Endothelial cell of umbilical vein (primary cell): ENCODE measurements around the gene TTF2. TPM values are rescaled to one million over a fixed set of nuclear protein-coding genes. Genes with fewer than 3 reads are reported as not detected.
A peak's percentile ranks its signal among the peaks of the same experiment; 100 is the strongest.

Source experiments
- BruUV-seq: library from RNA; stranded (reverse); fragments of 400-500 nt; replicated peaks from 2 replicates; lab custom pipeline; 2021; lab: Mats Ljungman, UMichigan
- CTCF ChIA-PET: fragments of 300-600, 350-600 bp; sonication (Branson Sonifier 250); formaldehyde crosslinking; loops from one replicate; lab custom pipeline; 2021; ENCODE audit warnings: antibody characterized with exemption, inconsistent platforms; lab: Charles Lee
- POLR2A ChIA-PET: fragments of 300-600, 350-600 bp; sonication (Branson Sonifier 250); formaldehyde crosslinking; loops from one replicate; lab custom pipeline; 2021; ENCODE audit warnings: antibody characterized with exemption, inconsistent platforms; lab: Charles Lee
- DNase-seq: peaks from one replicate; pipeline ENCODE4 v3.0.0-alpha.2; 2011; ENCODE audit warnings: low read depth, low spot score
- FAIRE-seq: peaks from 2 replicates; lab custom pipeline; 2011; peaks lifted over from hg19 to GRCh38; lab: Jason Lieb, UNC
- H2AFZ ChIP-seq: 2 replicates; pipeline ENCODE4 v1.6.0; 2012; ENCODE audit warnings: low read depth, low read length, control low read depth, inconsistent platforms
- H3K27ac ChIP-seq: 2 replicates; pipeline ENCODE4 v1.5.1; 2011; ENCODE audit warnings: low read depth, mild to moderate bottlenecking, control low read depth, low read length, moderate library complexity; ENCODE audit not compliant: insufficient read depth
- H3K27me3 ChIP-seq, 2 experiments: 2 replicates each; pipeline versions ENCODE4 v1.6.0 to v1.6.1; 2011; ENCODE audit warnings: low read length in 2 of 2, mixed read lengths in 1 of 2; ENCODE audit not compliant: control insufficient read depth in 2 of 2, insufficient read depth in 2 of 2
- H3K36me3 ChIP-seq, 2 experiments: 2 replicates in 1 of 2; 3 replicates in 1 of 2; pipeline ENCODE4 v1.5.1; 2011; ENCODE audit warnings: low read length in 2 of 2, mild to moderate bottlenecking in 1 of 2, moderate library complexity in 1 of 2; ENCODE audit not compliant: control insufficient read depth in 2 of 2, insufficient read depth in 2 of 2; ENCODE audit errors: extremely low read depth in 1 of 2
- H3K4me1 ChIP-seq: 3 replicates; pipeline ENCODE4 v1.5.1; 2011; ENCODE audit warnings: mild to moderate bottlenecking, low read length; ENCODE audit not compliant: control insufficient read depth, insufficient read depth; ENCODE audit errors: extremely low read depth
- H3K4me2 ChIP-seq: 2 replicates; pipeline ENCODE4 v1.6.1; 2011; ENCODE audit warnings: low read length, control low read depth, mixed read lengths; ENCODE audit not compliant: insufficient read depth
- H3K4me3 ChIP-seq, 3 experiments: fragments of 200-600 bp in 1 of 3; sonication (generic), shearing (Covaris generic) in 1 of 3; replicated peaks in 1 of 3; 2 replicates each; pipeline ENCODE4 v1.5.1; 2011 to 2016; ENCODE audit warnings: control low read depth in 3 of 3, low read length in 3 of 3, mild to moderate bottlenecking in 2 of 3, inconsistent platforms in 1 of 3, low read depth in 1 of 3, moderate library complexity in 1 of 3; ENCODE audit not compliant: insufficient read depth in 1 of 3
- H3K79me2 ChIP-seq: 2 replicates; pipeline ENCODE4 v1.6.0; 2012; ENCODE audit warnings: low read length, inconsistent platforms; ENCODE audit not compliant: control insufficient read depth, insufficient read depth
- H3K9ac ChIP-seq: replicated peaks from 2 replicates; pipeline ENCODE3; 2011; ENCODE audit warnings: low read length, control low read depth; ENCODE audit not compliant: insufficient read depth; ENCODE audit errors: extremely low read depth
- H3K9me1 ChIP-seq: replicated peaks from 3 replicates; pipeline ENCODE4 v1.6.0; 2011; ENCODE audit warnings: mild to moderate bottlenecking, low read length; ENCODE audit not compliant: control insufficient read depth, insufficient read depth; ENCODE audit errors: extremely low read depth
- H3K9me3 ChIP-seq: replicated peaks from 2 replicates; pipeline ENCODE4 v1.5.1; 2012; ENCODE audit warnings: low read length, inconsistent platforms; ENCODE audit not compliant: control insufficient read depth, insufficient read depth
- H4K20me1 ChIP-seq: replicated peaks from 2 replicates; pipeline ENCODE3; 2011; ENCODE audit warnings: mild to moderate bottlenecking, low read length; ENCODE audit not compliant: control insufficient read depth, insufficient read depth; ENCODE audit errors: extremely low read depth
- CTCF ChIP-seq, 2 donors: IDR thresholded peaks; 1 replicate in 1 of 2; 2 replicates in 1 of 2; pipeline ENCODE4 v1.5.1; 2011; ENCODE audit warnings: low read length in 2 of 2, mild to moderate bottlenecking in 2 of 2, moderate library complexity in 2 of 2, control low read depth in 1 of 2, inconsistent platforms in 1 of 2, low read depth in 1 of 2; ENCODE audit not compliant: insufficient read depth in 1 of 2; ENCODE audit errors: extremely low read depth in 1 of 2
- GATA2 ChIP-seq: IDR thresholded peaks from 2 replicates; pipeline ENCODE4 v1.7.0; 2011; ENCODE audit warnings: low read depth, mild to moderate bottlenecking, moderate library complexity, mixed read lengths, low read length; ENCODE audit not compliant: insufficient read length, insufficient read depth
- JUN ChIP-seq: IDR thresholded peaks from 2 replicates; pipeline ENCODE4 v1.6.1; 2011; ENCODE audit warnings: borderline replicate concordance, low read depth; ENCODE audit not compliant: insufficient read length, insufficient read depth
- MAX ChIP-seq: IDR thresholded peaks from 2 replicates; pipeline ENCODE4 v1.6.1; 2011; ENCODE audit not compliant: insufficient read depth, insufficient read length
- POLR2A ChIP-seq: IDR thresholded peaks from 2 replicates; pipeline ENCODE4 v1.6.1; 2012; ENCODE audit warnings: low read depth, mild to moderate bottlenecking, control low read depth, low read length
- POLR2AphosphoS5 ChIP-seq: IDR thresholded peaks from 2 replicates; pipeline ENCODE4 v1.6.1; 2012; ENCODE audit warnings: low read depth, mild to moderate bottlenecking, control low read depth, low read length, moderate library complexity; ENCODE audit not compliant: insufficient read depth
- dilution Hi-C: fragments of 300-500 bp; cut with MboI; formaldehyde crosslinking; loops from one replicate; pipeline ENCODE4 v1.15.0; 2019; ENCODE audit warnings: low sequenced_read_pairs; ENCODE audit not compliant: extremely low pct_ligation_motif_present
- intact Hi-C: fragments of 100-400 bp; cut with micrococcal nuclease; formaldehyde crosslinking; loops from one replicate; pipeline ENCODE4 v1.10.0; 2022
- polyA plus RNA-seq, 4 experiments: library from polyadenylated mRNA; depleted of rRNA in 3 of 4; stranded (reverse) in 3 of 4; unstranded in 1 of 4; fragments of >200 nt; gene quantifications; 2 replicates each; pipeline versions ENCODE4 v1.2.1 to v1.2.3, GENCODE V29; 2011 to 2012; ENCODE audit warnings: missing spikeins in 1 of 4
- total RNA-seq: library from RNA; stranded (reverse); gene quantifications from 2 replicates; pipeline ENCODE4 v1.2.3, GENCODE V29; 2021

The TTF2 gene
- total and polyA plus RNA-seq, 2 donors (not counting 3 experiments of a cell fraction or from before 2014, with no cell fraction given), result 8.8 to 44.4 TPM

GRCh38 chr1:117121589-117122329 lies 61.6 kb downstream of the TTF2 start, which contains the start of gene TRIM45:
TRIM45 (minus strand) TSS chr1:117121749; CDS start chr1:117121201, 548 bp downstream.
- peak within 1 kb of the TSS; percentile 90 for H3K27ac ChIP-seq
- H2AFZ ChIP-seq, result peak within 1 kb of the TSS; percentile 97
- CTCF ChIA-PET, result interaction anchor here (0.9 to 6.2 kb wide), 15 partner anchors 8 to 632 kb away, joined by 3 to 58 read pairs (median 5); partner anchors contain the start of gene TTF2
- POLR2A ChIA-PET, result interaction anchor here (1.1 kb wide), 1 partner anchor 29 kb away, joined by 5 read pairs; no protein-coding TSS in a partner anchor
- TF ChIP-seq MAX (peak; percentile 88), CTCF (IDR thresholded peaks at IDR 0.05; ENCODE audit: extremely low read depth in 1 of 2, insufficient read depth in 1 of 2, low read depth in 1 of 2, low read length in 2 of 2) (peak; percentile 88 to 91), GATA2 (no peak), POLR2A (peak; percentile 56), POLR2AphosphoS5 (peak; percentile 44), JUN (no peak)
- peak within 1 kb of the TSS; percentile 87 for H3K4me2 ChIP-seq
- DNase-seq (peak; percentile 98), FAIRE-seq (peak; percentile 92)
- H3K9me1 ChIP-seq, result no peaks in the 10 kb centered on the region
- no peaks in the 10 kb centered on the region for H3K36me3 ChIP-seq
- peak within 1 kb of the TSS; percentile 94 for H3K9ac ChIP-seq
- no peaks in the 10 kb centered on the region for H3K9me3 ChIP-seq
- no peaks in the 10 kb centered on the region for H3K79me2 ChIP-seq
- TSS peak; percentile 79 for BruUV-seq
- intact Hi-C loops, result loop anchor here (1.0 to 10.0 kb wide), 6 partner anchors 27 to 633 kb away; partner anchors contain the start of genes CD58 and MAN1A2
- H3K4me3 ChIP-seq, result peak within 1 kb of the TSS; percentile 48 to 86 (median 74)
- dilution Hi-C loops, result no loop called here
- H3K27me3 ChIP-seq, result peaks cover 11 to 25% of the 10 kb centered on the region in 2 experiments
- H3K4me1 ChIP-seq, result peaks cover 10% of the 10 kb centered on the region
- no peaks in the 10 kb centered on the region for H4K20me1 ChIP-seq
